Activated T-helper 1 cell treated with anti-CD3 and anti-CD28 coated beads, Interleukin-12 subunit alpha, Interleukin-12 subunit beta, Interleukin-2, Interleukin-4 antibody, amounts not matched to agents 30 ng/mL and 10 ng/mL and 1 ng/mL, durations not matched to agents 14 hours and 24 hours and 36 hours (primary cell): ENCODE results near the gene IL32. TPM values are rescaled to one million over a fixed set of nuclear protein-coding genes. Genes with fewer than 3 reads are reported as not detected.
A peak's percentile ranks its signal among the peaks of the same experiment; 100 is the strongest.

Experiments used
- DNase-seq: peaks from one replicate; pipeline ENCODE4 v3.0.0; 2021; ENCODE audit warnings: low spot score
- H3K27ac Mint-ChIP-seq: one replicate; pipeline ENCODE4 v1.8.0; 2021; ENCODE audit warnings: mild to moderate bottlenecking, mixed read lengths
- H3K27me3 Mint-ChIP-seq: one replicate; pipeline ENCODE4 v1.8.0; 2022; ENCODE audit warnings: mild to moderate bottlenecking, moderate library complexity, mixed read lengths; ENCODE audit not compliant: insufficient read depth
- H3K36me3 Mint-ChIP-seq: one replicate; pipeline ENCODE4 v1.8.0; 2021; ENCODE audit warnings: low read depth, mixed read lengths
- H3K4me1 Mint-ChIP-seq: one replicate; pipeline ENCODE4 v1.8.0; 2021; ENCODE audit warnings: low read depth, mixed read lengths
- H3K4me3 Mint-ChIP-seq: one replicate; pipeline ENCODE4 v1.8.0; 2021; ENCODE audit warnings: mild to moderate bottlenecking, moderate library complexity, mixed read lengths
- H3K9me3 Mint-ChIP-seq: one replicate; pipeline ENCODE4 v1.8.0; 2021; ENCODE audit warnings: mixed read lengths
- intact Hi-C: fragments of 100-400 bp; cut with micrococcal nuclease; formaldehyde crosslinking; loops from one replicate; pipeline ENCODE4 v1.15.1; 2024
- total RNA-seq: library from RNA; stranded (reverse); gene quantifications from 2 replicates; pipeline ENCODE4 v1.2.3, GENCODE V29; 2022

The IL32 gene
- total RNA-seq, 1 donor from 2014 or later = 993 TPM

- no peak for DNase-seq
- H3K27me3 Mint-ChIP-seq = no peaks in the 10 kb centered on the region
- no peaks in the 10 kb centered on the region for H3K9me3 Mint-ChIP-seq
- no peaks in the 10 kb centered on the region for H3K36me3 Mint-ChIP-seq
- intact Hi-C loops = no loop called here
- peak within 1 kb of the TSS; percentile 69 for H3K4me3 Mint-ChIP-seq
- H3K4me1 Mint-ChIP-seq = peaks cover 39% of the 10 kb centered on the region
- H3K27ac Mint-ChIP-seq = peak within 1 kb of the TSS; percentile 78
Observed at GRCh38 chr16:3098459-3099394, 33.3 kb downstream of the IL32 start, which contains the start of gene ZSCAN10. TSS of gene ZSCAN10 (minus strand) at chr16:3099294. CDS start at chr16:3092937, 6,357 bp downstream.

- no peak for DNase-seq
- no peaks in the 10 kb centered on the region for H3K27me3 Mint-ChIP-seq
- H3K4me1 Mint-ChIP-seq = peaks cover 38% of the 10 kb centered on the region
- H3K36me3 Mint-ChIP-seq = no peaks in the 10 kb centered on the region
- H3K27ac Mint-ChIP-seq = no peak overlapping the region
- H3K4me3 Mint-ChIP-seq = peak overlapping the region; percentile 39
- intact Hi-C loops = no loop called here
- H3K9me3 Mint-ChIP-seq = no peaks in the 10 kb centered on the region
Observed at GRCh38 chr16:3099395-3099731, 33.9 kb downstream of the IL32 start.

- H3K36me3 Mint-ChIP-seq = no peaks in the 10 kb centered on the region
- intact Hi-C loops = loop anchor here (1.0 to 10.0 kb wide), 10 partner anchors 24 to 1155 kb away; partner anchors contain the start of genes MSRB1 and THOC6
- H3K27me3 Mint-ChIP-seq = no peaks in the 10 kb centered on the region
- peak; percentile 87 for DNase-seq
- H3K27ac Mint-ChIP-seq = peak overlapping the region; percentile 78
- no peaks in the 10 kb centered on the region for H3K9me3 Mint-ChIP-seq
- H3K4me1 Mint-ChIP-seq = peaks cover 32% of the 10 kb centered on the region
- H3K4me3 Mint-ChIP-seq = peak overlapping the region; percentile 69
Observed at GRCh38 chr16:3099732-3100499, 34.5 kb downstream of the IL32 start.

GRCh38 chr16:3101018-3101840 is 35.8 kb downstream of the IL32 start:
- intact Hi-C loops = loop anchor here (2.0 to 10.0 kb wide), 5 partner anchors 26 to 1156 kb away; partner anchors contain the start of gene MSRB1
- no peaks in the 10 kb centered on the region for H3K9me3 Mint-ChIP-seq
- H3K36me3 Mint-ChIP-seq = no peaks in the 10 kb centered on the region
- H3K27me3 Mint-ChIP-seq = no peaks in the 10 kb centered on the region
- H3K4me3 Mint-ChIP-seq = peak overlapping the region; percentile 82
- peak overlapping the region; percentile 84 for H3K27ac Mint-ChIP-seq
- H3K4me1 Mint-ChIP-seq = peaks cover 31% of the 10 kb centered on the region
- peak; percentile 41 for DNase-seq

GRCh38 chr16:3101841-3102470 is 36.5 kb downstream of the IL32 start:
- Mint-ChIP-seq H3K36me3 (no peaks in the 10 kb centered on the region), H3K4me1 (peaks cover 31% of the 10 kb centered on the region), H3K27ac (peak overlapping the region; percentile 51), H3K27me3 (no peaks in the 10 kb centered on the region), H3K9me3 (no peaks in the 10 kb centered on the region), H3K4me3 (peak overlapping the region; percentile 82)
- DNase-seq = no peak
- intact Hi-C loops = loop anchor here (2.0 to 10.0 kb wide), 5 partner anchors 27 to 1157 kb away; partner anchors contain the start of gene MSRB1

GRCh38 chr16:3106205-3106928 is 40.9 kb downstream of the IL32 start:
- Mint-ChIP-seq H3K36me3 (no peaks in the 10 kb centered on the region), H3K4me3 (peak overlapping the region; percentile 85), H3K4me1 (peaks cover 22% of the 10 kb centered on the region), H3K27ac (peak overlapping the region; percentile 95), H3K9me3 (no peaks in the 10 kb centered on the region), H3K27me3 (no peaks in the 10 kb centered on the region)
- peak; percentile 88 for DNase-seq
- intact Hi-C loops = loop anchor here (1.0 to 10.0 kb wide), 7 partner anchors 18 to 1162 kb away; partner anchors contain the start of gene MSRB1

- Mint-ChIP-seq H3K36me3 (no peaks in the 10 kb centered on the region), H3K4me1 (peaks cover 3% of the 10 kb centered on the region), H3K4me3 (no peak within 1 kb of the TSS), H3K27me3 (peaks cover 15% of the 10 kb centered on the region), H3K27ac (no peak within 1 kb of the TSS), H3K9me3 (no peaks in the 10 kb centered on the region)
- intact Hi-C loops = no loop called here
- no peak for DNase-seq
Observed at GRCh38 chr16:3112058-3112880, 46.8 kb downstream of the IL32 start, which contains the start of gene ZNF205. TSS of gene ZNF205 (plus strand) at chr16:3112586. CDS start at chr16:3113431, 845 bp downstream.

GRCh38 chr16:3112881-3113574 is 47.6 kb downstream of the IL32 start:
- H3K9me3 Mint-ChIP-seq = no peaks in the 10 kb centered on the region
- H3K36me3 Mint-ChIP-seq = no peaks in the 10 kb centered on the region
- H3K27me3 Mint-ChIP-seq = peaks cover 15% of the 10 kb centered on the region
- no peak overlapping the region for H3K4me3 Mint-ChIP-seq
- intact Hi-C loops = no loop called here
- no peak overlapping the region for H3K27ac Mint-ChIP-seq
- no peaks in the 10 kb centered on the region for H3K4me1 Mint-ChIP-seq
- no peak for DNase-seq

GRCh38 chr16:3113765-3114479 is 48.5 kb downstream of the IL32 start:
- Mint-ChIP-seq H3K9me3 (no peaks in the 10 kb centered on the region), H3K36me3 (no peaks in the 10 kb centered on the region), H3K4me1 (no peaks in the 10 kb centered on the region), H3K27ac (no peak overlapping the region), H3K27me3 (peaks cover 15% of the 10 kb centered on the region), H3K4me3 (no peak overlapping the region)
- DNase-seq = no peak
- intact Hi-C loops = no loop called here

GRCh38 chr16:3115003-3115402 is 49.6 kb downstream of the IL32 start:
- peaks cover 15% of the 10 kb centered on the region for H3K27me3 Mint-ChIP-seq

More at GRCh38 chr16:3115003-3115402, 49.6 kb downstream of the IL32 start:
- no peaks in the 10 kb centered on the region for H3K9me3 Mint-ChIP-seq
- H3K27ac Mint-ChIP-seq = no peak overlapping the region
- no peak overlapping the region for H3K4me3 Mint-ChIP-seq
- H3K4me1 Mint-ChIP-seq = no peaks in the 10 kb centered on the region
- intact Hi-C loops = no loop called here
- no peak for DNase-seq
- no peaks in the 10 kb centered on the region for H3K36me3 Mint-ChIP-seq
